CD4-positive, alpha-beta T cell treated with Interleukin-15 for 1 hour (primary cell): ENCODE results near the gene ZNF207.
"Not testable (repeated sequence)": the region's sequence is repeated elsewhere in the genome, so short reads cannot be mapped to it uniquely, and the experiment has no call there.

Source experiments
- DNase-seq: peaks from one replicate; pipeline ENCODE4 v3.0.0-alpha.2; 2020

The ZNF207 gene

GRCh38 chr17:32335687-32336086 is 14.3 kb upstream of the ZNF207 start:
- no peak for DNase-seq

- DNase-seq = peak; percentile 47
These were observed 8.7 kb upstream of the ZNF207 start for GRCh38 chr17:32341141-32341856.

GRCh38 chr17:32341857-32342602 is 7.9 kb upstream of the ZNF207 start, which contains the start of gene C17orf75:
C17orf75 (minus strand) TSS chr17:32342173; CDS start chr17:32342139, 34 bp downstream.
- peak; percentile 69 for DNase-seq

GRCh38 chr17:32342603-32343325 is 7.2 kb upstream of the ZNF207 start:
- no peak for DNase-seq

GRCh38 chr17:32345951-32346600 is 3.9 kb upstream of the ZNF207 start:
- DNase-seq = no peak

- DNase-seq = no peak
These were observed 1.5 kb upstream of the ZNF207 start for GRCh38 chr17:32348483-32348800.

- no peak for DNase-seq
These were observed 479 bp upstream of the ZNF207 start for GRCh38 chr17:32349503-32349853.

GRCh38 chr17:32350666-32351418 is 885 bp downstream of the ZNF207 start:
- peak; percentile 59 for DNase-seq

GRCh38 chr17:32352734-32353133 is 2.8 kb downstream of the ZNF207 start:
- not testable (repeated sequence) for DNase-seq

GRCh38 chr17:32355649-32356377 is 5.9 kb downstream of the ZNF207 start:
- no peak for DNase-seq

- DNase-seq = no peak
These were observed 6.4 kb downstream of the ZNF207 start for GRCh38 chr17:32356378-32356743.

GRCh38 chr17:32356750-32357149 is 6.8 kb downstream of the ZNF207 start:
- DNase-seq = no peak

GRCh38 chr17:32357615-32358014 is 7.7 kb downstream of the ZNF207 start:
- no peak for DNase-seq

- DNase-seq = no peak
These were observed 11.3 kb downstream of the ZNF207 start for GRCh38 chr17:32361270-32361669.

GRCh38 chr17:32370426-32370825 is 20.5 kb downstream of the ZNF207 start:
- DNase-seq = no peak

GRCh38 chr17:32382526-32383223 is 32.7 kb downstream of the ZNF207 start:
- no peak for DNase-seq

- DNase-seq = no peak
These were observed 34.0 kb downstream of the ZNF207 start for GRCh38 chr17:32383926-32384434.

GRCh38 chr17:32385121-32385520 is 35.2 kb downstream of the ZNF207 start:
- no peak for DNase-seq

- no peak for DNase-seq
These were observed 36.0 kb downstream of the ZNF207 start for GRCh38 chr17:32385971-32386370.

GRCh38 chr17:32386844-32387243 is 36.9 kb downstream of the ZNF207 start:
- no peak for DNase-seq

GRCh38 chr17:32388128-32388527 is 38.2 kb downstream of the ZNF207 start:
- DNase-seq = not testable (repeated sequence)
